ENCODE results near the gene RBBP8NL. TPM values are rescaled to one million over a fixed set of nuclear protein-coding genes. Genes with fewer than 3 reads are reported as not detected.
"Not testable (repeated sequence)": the region's sequence is repeated elsewhere in the genome, so short reads cannot be mapped to it uniquely, and the experiment has no call there.

The RBBP8NL gene
- total RNA-seq, 1 experiment from 2014 or later: not detected

GRCh38 chr20:62374331-62375152 is 52.8 kb downstream of the RBBP8NL start:
- in situ Hi-C loops (cut with HindIII; ENCODE audit: low pct_unique_long_range_greater_than_20kb, low sequenced_read_pairs): no loop called here
- Histone ChIP-seq H3K36me3 (ENCODE audit: control insufficient read depth, insufficient read depth, low read length) (no peaks in the 10 kb centered on the region), H3K4me3 (ENCODE audit: low read depth in 2 of 2, low read length in 2 of 2) (no peak overlapping the region), H3K27ac (ENCODE audit: low read length) (peak overlapping the region; percentile 86), H3K27me3 (ENCODE audit: control insufficient read depth, insufficient read depth, low read length) (no peaks in the 10 kb centered on the region), H3K4me1 (ENCODE audit: control insufficient read depth, insufficient read depth, low read length) (peaks cover 76% of the 10 kb centered on the region), H3K9me3 (ENCODE audit: control insufficient read depth, insufficient read depth, low read depth, low read length) (no peaks in the 10 kb centered on the region)
- peak; percentile 7; the same call in 1 of the 2 replicates for ATAC-seq
- POLR2A ChIA-PET: interaction anchor here (1.1 kb wide), 1 partner anchor 68 kb away, joined by 7 read pairs; no protein-coding TSS in a partner anchor
- DNase-seq (ENCODE audit: low read depth, low spot score): no peak
- intact Hi-C loops (cut with micrococcal nuclease; ENCODE audit: unreplicated experiment): no loop called here
- CTCF ChIA-PET: interaction anchor here (1.2 kb wide), 1 partner anchor 10 kb away, joined by 3 read pairs; no protein-coding TSS in a partner anchor
- TF ChIP-seq, protein P1, sequence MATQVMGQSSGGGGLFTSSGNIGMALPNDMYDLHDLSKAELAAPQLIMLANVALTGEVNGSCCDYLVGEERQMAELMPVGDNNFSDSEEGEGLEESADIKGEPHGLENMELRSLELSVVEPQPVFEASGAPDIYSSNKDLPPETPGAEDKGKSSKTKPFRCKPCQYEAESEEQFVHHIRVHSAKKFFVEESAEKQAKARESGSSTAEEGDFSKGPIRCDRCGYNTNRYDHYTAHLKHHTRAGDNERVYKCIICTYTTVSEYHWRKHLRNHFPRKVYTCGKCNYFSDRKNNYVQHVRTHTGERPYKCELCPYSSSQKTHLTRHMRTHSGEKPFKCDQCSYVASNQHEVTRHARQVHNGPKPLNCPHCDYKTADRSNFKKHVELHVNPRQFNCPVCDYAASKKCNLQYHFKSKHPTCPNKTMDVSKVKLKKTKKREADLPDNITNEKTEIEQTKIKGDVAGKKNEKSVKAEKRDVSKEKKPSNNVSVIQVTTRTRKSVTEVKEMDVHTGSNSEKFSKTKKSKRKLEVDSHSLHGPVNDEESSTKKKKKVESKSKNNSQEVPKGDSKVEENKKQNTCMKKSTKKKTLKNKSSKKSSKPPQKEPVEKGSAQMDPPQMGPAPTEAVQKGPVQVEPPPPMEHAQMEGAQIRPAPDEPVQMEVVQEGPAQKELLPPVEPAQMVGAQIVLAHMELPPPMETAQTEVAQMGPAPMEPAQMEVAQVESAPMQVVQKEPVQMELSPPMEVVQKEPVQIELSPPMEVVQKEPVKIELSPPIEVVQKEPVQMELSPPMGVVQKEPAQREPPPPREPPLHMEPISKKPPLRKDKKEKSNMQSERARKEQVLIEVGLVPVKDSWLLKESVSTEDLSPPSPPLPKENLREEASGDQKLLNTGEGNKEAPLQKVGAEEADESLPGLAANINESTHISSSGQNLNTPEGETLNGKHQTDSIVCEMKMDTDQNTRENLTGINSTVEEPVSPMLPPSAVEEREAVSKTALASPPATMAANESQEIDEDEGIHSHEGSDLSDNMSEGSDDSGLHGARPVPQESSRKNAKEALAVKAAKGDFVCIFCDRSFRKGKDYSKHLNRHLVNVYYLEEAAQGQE (IDR thresholded peaks at IDR 0.05; ENCODE audit: insufficient read depth in 1 of 2, low read depth in 2 of 2, low read length in 1 of 2): no peak
- TF ChIP-seq SIN3A (IDR thresholded peaks at IDR 0.05; ENCODE audit: borderline replicate concordance, insufficient read depth, low read depth, low read length) (no peak), CTCF (IDR thresholded peaks at IDR 0.05) (no peak), TCF7L2 (IDR thresholded peaks at IDR 0.05; ENCODE audit: low read depth, low read length) (no peak), POLR2AphosphoS5 (IDR thresholded peaks at IDR 0.05; ENCODE audit: low read depth, low read length) (no peak)
- BruUV-seq (replicated peaks): no TSS peak

DNA sequence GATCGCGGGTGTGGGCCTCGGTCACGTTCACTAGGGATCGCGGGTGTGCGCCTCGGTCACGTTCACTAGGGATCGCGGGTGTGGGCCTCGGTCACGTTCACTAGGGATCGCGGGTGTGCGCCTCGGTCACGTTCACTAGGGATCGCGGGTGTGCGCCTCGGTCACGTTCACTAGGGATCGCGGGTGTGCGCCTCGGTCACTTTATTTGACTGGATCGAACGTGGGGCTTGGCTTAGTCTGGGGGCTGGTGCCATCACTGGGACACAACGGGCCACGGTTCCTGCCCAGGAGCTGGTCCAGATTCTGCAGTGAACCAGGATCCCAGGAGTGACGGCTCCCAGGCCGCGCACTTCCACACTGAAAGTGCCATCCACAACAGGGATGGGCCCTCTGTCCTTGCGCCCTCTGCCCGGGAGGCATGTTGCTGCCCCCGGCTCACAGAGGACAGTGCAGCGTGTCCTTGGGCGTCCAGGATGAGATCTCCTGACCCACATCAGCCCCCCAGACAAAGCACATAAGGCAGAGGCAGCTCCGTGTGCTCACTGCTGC is 53.6 kb downstream of the RBBP8NL start:
- H3K4me3 ChIP-seq (ENCODE audit: low read depth in 2 of 2, low read length in 2 of 2); DNase-seq (ENCODE audit: low read depth, low spot score); ATAC-seq; intact Hi-C loops (cut with micrococcal nuclease; ENCODE audit: unreplicated experiment); in situ Hi-C loops (cut with HindIII; ENCODE audit: low pct_unique_long_range_greater_than_20kb, low sequenced_read_pairs); CTCF ChIA-PET; H3K9me3 ChIP-seq (ENCODE audit: control insufficient read depth, insufficient read depth, low read depth, low read length); BruUV-seq (replicated peaks); H3K27me3 ChIP-seq (ENCODE audit: control insufficient read depth, insufficient read depth, low read length); H3K36me3 ChIP-seq (ENCODE audit: control insufficient read depth, insufficient read depth, low read length): not testable (repeated sequence)
- Histone ChIP-seq H3K27ac (ENCODE audit: low read length) (peak overlapping the region; percentile 86), H3K4me1 (ENCODE audit: control insufficient read depth, insufficient read depth, low read length) (peaks cover 83% of the 10 kb centered on the region)
- POLR2A ChIA-PET: interaction anchor here (0.9 kb wide), 1 partner anchor 407 kb away, joined by 3 read pairs; no protein-coding TSS in a partner anchor
